ENCODE measurements around the gene FRMPD2. TPM values are rescaled to one million over a fixed set of nuclear protein-coding genes. Genes with fewer than 3 reads are reported as not detected.

Gene FRMPD2
- polyA plus RNA-seq (2013, experiment 1 of 2), result 0.07 TPM
- 0.10 TPM for polyA plus RNA-seq (2013, experiment 2 of 2)

- DNase-seq (ENCODE audit: low spot score), result peak; percentile 44
- no peak within 1 kb of the TSS for H3K23ac ChIP-seq (ENCODE audit: low read depth, low read length, poor library complexity)
- peaks cover 0 to 6% (median 0%) of the 10 kb centered on the region in 3 experiments for H3K27me3 ChIP-seq (ENCODE audit: control insufficient read depth in 3 of 3, insufficient read depth in 3 of 3, low read depth in 1 of 3, low read length in 3 of 3)
- H3K4me1 ChIP-seq (ENCODE audit: control insufficient read depth in 2 of 2, insufficient read depth in 1 of 2, low read depth in 1 of 2, low read length in 2 of 2), result peaks cover 2 to 8% of the 10 kb centered on the region in 2 donors
- H3K4me3 ChIP-seq (ENCODE audit: low read length in 2 of 2), result no peak within 1 kb of the TSS
- H3K18ac ChIP-seq (ENCODE audit: low read length), result peak within 1 kb of the TSS; percentile 32
- no peak within 1 kb of the TSS for H3K9ac ChIP-seq (ENCODE audit: low read depth, low read length, poor library complexity)
- no peak within 1 kb of the TSS for H2BK12ac ChIP-seq (ENCODE audit: low read length)
- no peak within 1 kb of the TSS for H3K14ac ChIP-seq (ENCODE audit: low read length)
- H3K4me2 ChIP-seq (ENCODE audit: insufficient read depth, low read length, poor library complexity, severe bottlenecking), result no peak within 1 kb of the TSS
- peak within 1 kb of the TSS; percentile 44 for H3K27ac ChIP-seq (replicated peaks; ENCODE audit: low read length)
- H2BK5ac ChIP-seq (ENCODE audit: low read length), result no peak within 1 kb of the TSS
- H2AFZ ChIP-seq (ENCODE audit: low read length), result peak within 1 kb of the TSS; percentile 77
- H3K4ac ChIP-seq (ENCODE audit: low read length), result no peak within 1 kb of the TSS
- H4K91ac ChIP-seq (ENCODE audit: low read depth, low read length, poor library complexity), result no peak within 1 kb of the TSS
- no peak within 1 kb of the TSS for H4K8ac ChIP-seq (ENCODE audit: low read depth, low read length)
- H3K79me1 ChIP-seq (ENCODE audit: low read depth, low read length), result no peaks in the 10 kb centered on the region
- no peaks in the 10 kb centered on the region for H3K36me3 ChIP-seq (replicated peaks in 1 of 2; ENCODE audit: control insufficient read depth in 2 of 2, insufficient read depth in 2 of 2, low read length in 2 of 2)
- no peak within 1 kb of the TSS for H2BK15ac ChIP-seq (ENCODE audit: low read length)
- no CpG with 5 or more reads among the region's 8 CpGs for WGBS, 2 donors (ENCODE audit: extremely low coverage in 2 of 2, insufficient read length in 2 of 2, insufficient replicate concordance in 1 of 2)
- no peak within 1 kb of the TSS for H2AK5ac ChIP-seq (ENCODE audit: low read depth, low read length)
- no peaks in the 10 kb centered on the region for H3K9me3 ChIP-seq (replicated peaks in 1 of 2; ENCODE audit: control insufficient read depth in 2 of 2, insufficient read depth in 1 of 2, low read depth in 1 of 2, low read length in 2 of 2)
- H2BK120ac ChIP-seq (ENCODE audit: low read depth, low read length), result no peak within 1 kb of the TSS
Observed at GRCh38 chr10:48274636-48275035, at the start of gene FRMPD2. Gene FRMPD2 (minus strand): TSS chr10:48274696. CDS start chr10:48274567, 129 bp downstream.

GRCh38 chr10:48322017-48322416, 47.5 kb upstream of the FRMPD2 start:
- H2AK5ac ChIP-seq (ENCODE audit: low read depth, low read length), result no peak overlapping the region
- no peak overlapping the region for H3K4me3 ChIP-seq (ENCODE audit: low read length in 2 of 2)
- H3K79me1 ChIP-seq (ENCODE audit: low read depth, low read length), result no peaks in the 10 kb centered on the region
- H3K4ac ChIP-seq (ENCODE audit: low read length), result no peak overlapping the region
- H3K9me3 ChIP-seq (replicated peaks in 1 of 2; ENCODE audit: control insufficient read depth in 2 of 2, insufficient read depth in 1 of 2, low read depth in 1 of 2, low read length in 2 of 2), result no peaks in the 10 kb centered on the region
- no peak overlapping the region for H3K23ac ChIP-seq (ENCODE audit: low read depth, low read length, poor library complexity)
- H3K36me3 ChIP-seq (replicated peaks in 1 of 2; ENCODE audit: control insufficient read depth in 2 of 2, insufficient read depth in 2 of 2, low read length in 2 of 2), result peaks cover 0 to 10% of the 10 kb centered on the region in 2 donors
- no peak for DNase-seq (ENCODE audit: low spot score)
- no peak overlapping the region for H3K14ac ChIP-seq (ENCODE audit: low read length)
- no peak overlapping the region for H2BK120ac ChIP-seq (ENCODE audit: low read depth, low read length)
- H2BK12ac ChIP-seq (ENCODE audit: low read length), result no peak overlapping the region
- H3K4me2 ChIP-seq (ENCODE audit: insufficient read depth, low read length, poor library complexity, severe bottlenecking), result no peak overlapping the region
- WGBS, 2 donors (ENCODE audit: extremely low coverage in 2 of 2, insufficient read length in 2 of 2, insufficient replicate concordance in 1 of 2), result no CpG with 5 or more reads among the region's 3 CpGs
- H4K8ac ChIP-seq (ENCODE audit: low read depth, low read length), result no peak overlapping the region
- H4K91ac ChIP-seq (ENCODE audit: low read depth, low read length, poor library complexity), result no peak overlapping the region
- no peak overlapping the region for H3K9ac ChIP-seq (ENCODE audit: low read depth, low read length, poor library complexity)
- H2AFZ ChIP-seq (ENCODE audit: low read length), result no peak overlapping the region
- H3K18ac ChIP-seq (ENCODE audit: low read length), result no peak overlapping the region
- no peaks in the 10 kb centered on the region for H3K27me3 ChIP-seq (ENCODE audit: control insufficient read depth in 3 of 3, insufficient read depth in 3 of 3, low read depth in 1 of 3, low read length in 3 of 3)
- H2BK15ac ChIP-seq (ENCODE audit: low read length), result no peak overlapping the region
- no peak overlapping the region for H2BK5ac ChIP-seq (ENCODE audit: low read length)
- H3K4me1 ChIP-seq (ENCODE audit: control insufficient read depth in 2 of 2, insufficient read depth in 1 of 2, low read depth in 1 of 2, low read length in 2 of 2), result peaks cover 4% of the 10 kb centered on the region in 2 donors
- H3K27ac ChIP-seq (replicated peaks; ENCODE audit: low read length), result no peak overlapping the region

- H3K79me1 ChIP-seq (ENCODE audit: low read depth, low read length), result no peaks in the 10 kb centered on the region
- H3K27me3 ChIP-seq (ENCODE audit: control insufficient read depth in 3 of 3, insufficient read depth in 3 of 3, low read depth in 1 of 3, low read length in 3 of 3), result no peaks in the 10 kb centered on the region
- H3K23ac ChIP-seq (ENCODE audit: low read depth, low read length, poor library complexity), result no peak overlapping the region
- H3K4me3 ChIP-seq (ENCODE audit: low read length in 2 of 2), result no peak overlapping the region
- H2AFZ ChIP-seq (ENCODE audit: low read length), result no peak overlapping the region
- H3K9ac ChIP-seq (ENCODE audit: low read depth, low read length, poor library complexity), result no peak overlapping the region
- no peak overlapping the region for H2BK12ac ChIP-seq (ENCODE audit: low read length)
- H3K4me1 ChIP-seq (ENCODE audit: control insufficient read depth in 2 of 2, insufficient read depth in 1 of 2, low read depth in 1 of 2, low read length in 2 of 2), result peaks cover 4% of the 10 kb centered on the region in 2 donors
- H3K9me3 ChIP-seq (replicated peaks in 1 of 2; ENCODE audit: control insufficient read depth in 2 of 2, insufficient read depth in 1 of 2, low read depth in 1 of 2, low read length in 2 of 2), result no peaks in the 10 kb centered on the region
- H4K91ac ChIP-seq (ENCODE audit: low read depth, low read length, poor library complexity), result no peak overlapping the region
- H2BK15ac ChIP-seq (ENCODE audit: low read length), result no peak overlapping the region
- no peak overlapping the region for H4K8ac ChIP-seq (ENCODE audit: low read depth, low read length)
- H2BK5ac ChIP-seq (ENCODE audit: low read length), result no peak overlapping the region
- no peak overlapping the region for H2AK5ac ChIP-seq (ENCODE audit: low read depth, low read length)
- peaks cover 0 to 3% of the 10 kb centered on the region in 2 donors for H3K36me3 ChIP-seq (replicated peaks in 1 of 2; ENCODE audit: control insufficient read depth in 2 of 2, insufficient read depth in 2 of 2, low read length in 2 of 2)
- H3K4ac ChIP-seq (ENCODE audit: low read length), result no peak overlapping the region
- H3K14ac ChIP-seq (ENCODE audit: low read length), result no peak overlapping the region
- H3K4me2 ChIP-seq (ENCODE audit: insufficient read depth, low read length, poor library complexity, severe bottlenecking), result no peak overlapping the region
- H3K27ac ChIP-seq (replicated peaks; ENCODE audit: low read length), result no peak overlapping the region
- no peak for DNase-seq (ENCODE audit: low spot score)
- H2BK120ac ChIP-seq (ENCODE audit: low read depth, low read length), result no peak overlapping the region
- no CpG with 5 or more reads among the region's 8 CpGs for WGBS, 2 donors (ENCODE audit: extremely low coverage in 2 of 2, insufficient read length in 2 of 2, insufficient replicate concordance in 1 of 2)
- H3K18ac ChIP-seq (ENCODE audit: low read length), result no peak overlapping the region
Observed at GRCh38 chr10:48317321-48317990, 43.0 kb upstream of the FRMPD2 start.

GRCh38 chr10:48316236-48316635, 41.7 kb upstream of the FRMPD2 start:
- H3K23ac ChIP-seq (ENCODE audit: low read depth, low read length, poor library complexity), result no peak overlapping the region
- no peak overlapping the region for H2AFZ ChIP-seq (ENCODE audit: low read length)
- H3K4me2 ChIP-seq (ENCODE audit: insufficient read depth, low read length, poor library complexity, severe bottlenecking), result no peak overlapping the region
- no peak overlapping the region for H4K91ac ChIP-seq (ENCODE audit: low read depth, low read length, poor library complexity)
- H2BK5ac ChIP-seq (ENCODE audit: low read length), result no peak overlapping the region
- H2BK120ac ChIP-seq (ENCODE audit: low read depth, low read length), result no peak overlapping the region
- DNase-seq (ENCODE audit: low spot score), result no peak
- H3K18ac ChIP-seq (ENCODE audit: low read length), result no peak overlapping the region
- H4K8ac ChIP-seq (ENCODE audit: low read depth, low read length), result no peak overlapping the region
- H3K14ac ChIP-seq (ENCODE audit: low read length), result no peak overlapping the region
- H3K27ac ChIP-seq (replicated peaks; ENCODE audit: low read length), result no peak overlapping the region
- H2BK15ac ChIP-seq (ENCODE audit: low read length), result no peak overlapping the region
- H3K9ac ChIP-seq (ENCODE audit: low read depth, low read length, poor library complexity), result no peak overlapping the region
- H3K4me1 ChIP-seq (ENCODE audit: control insufficient read depth in 2 of 2, insufficient read depth in 1 of 2, low read depth in 1 of 2, low read length in 2 of 2), result peaks cover 4% of the 10 kb centered on the region in 2 donors
- no peaks in the 10 kb centered on the region for H3K9me3 ChIP-seq (replicated peaks in 1 of 2; ENCODE audit: control insufficient read depth in 2 of 2, insufficient read depth in 1 of 2, low read depth in 1 of 2, low read length in 2 of 2)
- WGBS, 2 donors (ENCODE audit: extremely low coverage in 2 of 2, insufficient read length in 2 of 2, insufficient replicate concordance in 1 of 2), result no CpG with 5 or more reads among the region's 4 CpGs
- no peaks in the 10 kb centered on the region for H3K27me3 ChIP-seq (ENCODE audit: control insufficient read depth in 3 of 3, insufficient read depth in 3 of 3, low read depth in 1 of 3, low read length in 3 of 3)
- no peak overlapping the region for H3K4ac ChIP-seq (ENCODE audit: low read length)
- peaks cover 0 to 6% of the 10 kb centered on the region in 2 donors for H3K36me3 ChIP-seq (replicated peaks in 1 of 2; ENCODE audit: control insufficient read depth in 2 of 2, insufficient read depth in 2 of 2, low read length in 2 of 2)
- no peak overlapping the region for H2BK12ac ChIP-seq (ENCODE audit: low read length)
- no peaks in the 10 kb centered on the region for H3K79me1 ChIP-seq (ENCODE audit: low read depth, low read length)
- no peak overlapping the region for H2AK5ac ChIP-seq (ENCODE audit: low read depth, low read length)
- no peak overlapping the region for H3K4me3 ChIP-seq (ENCODE audit: low read length in 2 of 2)

All from neuronal stem cell (in vitro differentiated cells).